ENCODE data around the gene B4GALT6. TPM values are rescaled to one million over a fixed set of nuclear protein-coding genes. Genes with fewer than 3 reads are reported as not detected.

Gene B4GALT6
- total RNA-seq, 1 donor from 2014 or later, result 3.8 TPM

GRCh38 chr18:31606265-31606664 lies 78.1 kb downstream of the B4GALT6 start:
- Mint-ChIP-seq H3K36me3 (ENCODE audit: low read depth) (no peaks in the 10 kb centered on the region), H3K4me1 (no peaks in the 10 kb centered on the region), H3K27ac (no peak overlapping the region), H3K27me3 (peaks cover 2% of the 10 kb centered on the region), H3K4me3 (no peak overlapping the region), H3K9me3 (no peaks in the 10 kb centered on the region)
- intact Hi-C loops (cut with micrococcal nuclease), result no loop called here
- TF ChIP-seq CTCF (IDR thresholded peaks at IDR 0.05), result no peak
- ChIA-PET CTCF (no interaction called here), POLR2A (no interaction called here)
- ATAC-seq (ENCODE audit: low read depth) (no peak), DNase-seq (no peak)

- ChIA-PET POLR2A (no interaction called here), CTCF (no interaction called here)
- intact Hi-C loops (cut with micrococcal nuclease), result no loop called here
- H3K27me3 Mint-ChIP-seq, result no peaks in the 10 kb centered on the region
- no peak for TF ChIP-seq CTCF (IDR thresholded peaks at IDR 0.05)
- DNase-seq (no peak), ATAC-seq (ENCODE audit: low read depth) (no peak)
- no peak overlapping the region for H3K4me3 Mint-ChIP-seq
- no peaks in the 10 kb centered on the region for H3K36me3 Mint-ChIP-seq (ENCODE audit: low read depth)
- no peaks in the 10 kb centered on the region for H3K4me1 Mint-ChIP-seq
- H3K27ac Mint-ChIP-seq, result no peak overlapping the region
- no peaks in the 10 kb centered on the region for H3K9me3 Mint-ChIP-seq
Measured at GRCh38 chr18:31603315-31603714, 81.1 kb downstream of the B4GALT6 start.

GRCh38 chr18:31598021-31598805 lies 86.2 kb downstream of the B4GALT6 start:
- Mint-ChIP-seq H3K4me1 (no peaks in the 10 kb centered on the region), H3K4me3 (no peak overlapping the region), H3K36me3 (ENCODE audit: low read depth) (no peaks in the 10 kb centered on the region), H3K27ac (no peak overlapping the region), H3K27me3 (no peaks in the 10 kb centered on the region), H3K9me3 (no peaks in the 10 kb centered on the region)
- ATAC-seq (ENCODE audit: low read depth), result no peak
- ChIA-PET CTCF (no interaction called here), POLR2A (no interaction called here)
- no peak for TF ChIP-seq CTCF (IDR thresholded peaks at IDR 0.05)
- no peak for DNase-seq
- intact Hi-C loops (cut with micrococcal nuclease), result no loop called here

GRCh38 chr18:31596081-31596872 lies 88.1 kb downstream of the B4GALT6 start:
- DNase-seq (no peak), ATAC-seq (ENCODE audit: low read depth) (no peak)
- ChIA-PET POLR2A (no interaction called here), CTCF (no interaction called here)
- Mint-ChIP-seq H3K9me3 (no peaks in the 10 kb centered on the region), H3K27ac (no peak overlapping the region), H3K4me3 (no peak overlapping the region), H3K36me3 (ENCODE audit: low read depth) (no peaks in the 10 kb centered on the region), H3K4me1 (no peaks in the 10 kb centered on the region), H3K27me3 (no peaks in the 10 kb centered on the region)
- intact Hi-C loops (cut with micrococcal nuclease), result no loop called here
- no peak for TF ChIP-seq CTCF (IDR thresholded peaks at IDR 0.05)

GRCh38 chr18:31595121-31595771 lies 89.1 kb downstream of the B4GALT6 start:
- POLR2A ChIA-PET, result no interaction called here
- CTCF ChIA-PET, result no interaction called here
- intact Hi-C loops (cut with micrococcal nuclease), result no loop called here

More at GRCh38 chr18:31595121-31595771, 89.1 kb downstream of the B4GALT6 start:
- Mint-ChIP-seq H3K36me3 (ENCODE audit: low read depth) (no peaks in the 10 kb centered on the region), H3K27ac (no peak overlapping the region), H3K4me1 (no peaks in the 10 kb centered on the region), H3K4me3 (no peak overlapping the region), H3K9me3 (no peaks in the 10 kb centered on the region), H3K27me3 (no peaks in the 10 kb centered on the region)
- TF ChIP-seq CTCF (IDR thresholded peaks at IDR 0.05), result no peak
- ATAC-seq (ENCODE audit: low read depth) (no peak), DNase-seq (no peak)

Measured in activated B cell treated with CpG ODN at 0.5 μM for 24 hours (primary cell).